WTC11 (cell line): ENCODE results near the gene NAV2.

Experiments
- CREB1 ChIP-seq: sonication (generic); formaldehyde crosslinking; IDR thresholded peaks from 2 replicates; pipeline ENCODE4 v1.8.0; 2023; ENCODE audit warnings: mild to moderate bottlenecking, missing genetic modification reagents
- EMX1 ChIP-seq: fragments of 250-450 bp; sonication (Bioruptor Pico); IDR thresholded peaks from 2 replicates; pipeline ENCODE4 v1.8.0; 2021; ENCODE audit warnings: mild to moderate bottlenecking
- IRF2 ChIP-seq: sonication (generic); formaldehyde crosslinking; IDR thresholded peaks from 2 replicates; pipeline ENCODE4 v1.8.0; 2022; ENCODE audit warnings: low read depth, missing genetic modification reagents, borderline replicate concordance
- KAT7 ChIP-seq: sonication (generic); formaldehyde crosslinking; IDR thresholded peaks from 2 replicates; pipeline ENCODE4 v1.8.1; 2023; ENCODE audit warnings: missing genetic modification reagents, mild to moderate bottlenecking, borderline replicate concordance
- MYBL2 ChIP-seq: sonication (generic); formaldehyde crosslinking; IDR thresholded peaks from 2 replicates; pipeline ENCODE4 v1.8.1; 2023; ENCODE audit warnings: mild to moderate bottlenecking, moderate library complexity, missing genetic modification reagents
- NFE2L1 ChIP-seq: sonication (generic); formaldehyde crosslinking; IDR thresholded peaks from 2 replicates; pipeline ENCODE4 v1.8.1; 2023; ENCODE audit warnings: missing genetic modification reagents
- NR2C2 ChIP-seq: sonication (generic); formaldehyde crosslinking; IDR thresholded peaks from 2 replicates; pipeline ENCODE4 v1.8.0; 2022; ENCODE audit warnings: mild to moderate bottlenecking, missing genetic modification reagents
- RELA ChIP-seq: sonication (generic); formaldehyde crosslinking; IDR thresholded peaks from 2 replicates; pipeline ENCODE4 v1.8.1; 2022; ENCODE audit warnings: missing genetic modification reagents, mild to moderate bottlenecking, borderline replicate concordance
- TCF7 ChIP-seq: sonication (generic); formaldehyde crosslinking; IDR thresholded peaks from 2 replicates; pipeline ENCODE4 v1.8.0; 2022; ENCODE audit warnings: mild to moderate bottlenecking, low read depth, missing genetic modification reagents, moderate library complexity
- ZNF423 ChIP-seq: fragments of 250-450 bp; sonication (Bioruptor Pico); IDR thresholded peaks from 2 replicates; pipeline ENCODE4 v2.1.2; 2022; ENCODE audit warnings: mild to moderate bottlenecking, moderate library complexity
- ZNF671 ChIP-seq: fragments of 250-450 bp; sonication (Bioruptor Pico); IDR thresholded peaks from 2 replicates; pipeline ENCODE4 v1.8.0; 2021; ENCODE audit warnings: mild to moderate bottlenecking
- TF ChIP-seq, protein P1 (sequence below): sonication (generic); formaldehyde crosslinking; IDR thresholded peaks from 2 replicates; pipeline ENCODE4 v1.8.0; 2023; ENCODE audit warnings: missing genetic modification reagents
- TF ChIP-seq, protein P2 (sequence below): fragments of 200-600 bp; IDR thresholded peaks from 2 replicates; pipeline ENCODE4 v1.8.0; 2022; ENCODE audit warnings: antibody characterized with exemption
- TF ChIP-seq, protein P3 (sequence below): sonication (generic); formaldehyde crosslinking; IDR thresholded peaks from 2 replicates; pipeline ENCODE4 v1.8.1; 2023; ENCODE audit warnings: mild to moderate bottlenecking, moderate library complexity, missing genetic modification reagents

DNA sequence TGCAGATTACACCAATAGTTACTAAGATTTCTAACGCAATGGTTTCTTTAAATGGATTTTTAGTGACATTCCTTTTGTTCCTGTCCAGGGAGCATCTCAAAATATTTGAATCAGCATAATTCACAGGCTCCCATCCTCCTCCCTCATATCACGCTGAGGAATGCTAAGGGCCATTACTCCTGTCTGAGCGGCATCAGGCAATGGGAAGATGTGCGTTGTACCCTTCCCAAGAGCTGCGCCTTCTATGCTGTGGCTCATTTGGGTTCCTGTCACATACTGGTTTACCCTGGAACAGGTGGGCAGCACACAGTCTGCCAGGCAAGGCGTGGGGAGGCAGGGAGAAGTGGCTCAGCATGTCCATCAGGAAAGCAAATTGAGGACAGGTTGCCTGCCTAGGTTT, 325.8 kb downstream of the NAV2 start:
- TF ChIP-seq, protein P1, sequence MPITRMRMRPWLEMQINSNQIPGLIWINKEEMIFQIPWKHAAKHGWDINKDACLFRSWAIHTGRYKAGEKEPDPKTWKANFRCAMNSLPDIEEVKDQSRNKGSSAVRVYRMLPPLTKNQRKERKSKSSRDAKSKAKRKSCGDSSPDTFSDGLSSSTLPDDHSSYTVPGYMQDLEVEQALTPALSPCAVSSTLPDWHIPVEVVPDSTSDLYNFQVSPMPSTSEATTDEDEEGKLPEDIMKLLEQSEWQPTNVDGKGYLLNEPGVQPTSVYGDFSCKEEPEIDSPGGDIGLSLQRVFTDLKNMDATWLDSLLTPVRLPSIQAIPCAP (CRISPR knock-in tag) = no peak
- TF ChIP-seq, protein P2, sequence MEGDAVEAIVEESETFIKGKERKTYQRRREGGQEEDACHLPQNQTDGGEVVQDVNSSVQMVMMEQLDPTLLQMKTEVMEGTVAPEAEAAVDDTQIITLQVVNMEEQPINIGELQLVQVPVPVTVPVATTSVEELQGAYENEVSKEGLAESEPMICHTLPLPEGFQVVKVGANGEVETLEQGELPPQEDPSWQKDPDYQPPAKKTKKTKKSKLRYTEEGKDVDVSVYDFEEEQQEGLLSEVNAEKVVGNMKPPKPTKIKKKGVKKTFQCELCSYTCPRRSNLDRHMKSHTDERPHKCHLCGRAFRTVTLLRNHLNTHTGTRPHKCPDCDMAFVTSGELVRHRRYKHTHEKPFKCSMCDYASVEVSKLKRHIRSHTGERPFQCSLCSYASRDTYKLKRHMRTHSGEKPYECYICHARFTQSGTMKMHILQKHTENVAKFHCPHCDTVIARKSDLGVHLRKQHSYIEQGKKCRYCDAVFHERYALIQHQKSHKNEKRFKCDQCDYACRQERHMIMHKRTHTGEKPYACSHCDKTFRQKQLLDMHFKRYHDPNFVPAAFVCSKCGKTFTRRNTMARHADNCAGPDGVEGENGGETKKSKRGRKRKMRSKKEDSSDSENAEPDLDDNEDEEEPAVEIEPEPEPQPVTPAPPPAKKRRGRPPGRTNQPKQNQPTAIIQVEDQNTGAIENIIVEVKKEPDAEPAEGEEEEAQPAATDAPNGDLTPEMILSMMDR = no peak
- TF ChIP-seq NR2C2 (no peak), MYBL2 (no peak), KAT7 (CRISPR knock-in tag) (no peak), ZNF671 (CRISPR knock-in tag) (no peak), TCF7 (CRISPR knock-in tag) (no peak), CREB1 (CRISPR knock-in tag) (no peak), IRF2 (CRISPR knock-in tag) (no peak), NFE2L1 (no peak), EMX1 (CRISPR knock-in tag) (no peak), RELA (CRISPR knock-in tag) (no peak), ZNF423 (CRISPR knock-in tag) (no peak)
- TF ChIP-seq, protein P3, sequence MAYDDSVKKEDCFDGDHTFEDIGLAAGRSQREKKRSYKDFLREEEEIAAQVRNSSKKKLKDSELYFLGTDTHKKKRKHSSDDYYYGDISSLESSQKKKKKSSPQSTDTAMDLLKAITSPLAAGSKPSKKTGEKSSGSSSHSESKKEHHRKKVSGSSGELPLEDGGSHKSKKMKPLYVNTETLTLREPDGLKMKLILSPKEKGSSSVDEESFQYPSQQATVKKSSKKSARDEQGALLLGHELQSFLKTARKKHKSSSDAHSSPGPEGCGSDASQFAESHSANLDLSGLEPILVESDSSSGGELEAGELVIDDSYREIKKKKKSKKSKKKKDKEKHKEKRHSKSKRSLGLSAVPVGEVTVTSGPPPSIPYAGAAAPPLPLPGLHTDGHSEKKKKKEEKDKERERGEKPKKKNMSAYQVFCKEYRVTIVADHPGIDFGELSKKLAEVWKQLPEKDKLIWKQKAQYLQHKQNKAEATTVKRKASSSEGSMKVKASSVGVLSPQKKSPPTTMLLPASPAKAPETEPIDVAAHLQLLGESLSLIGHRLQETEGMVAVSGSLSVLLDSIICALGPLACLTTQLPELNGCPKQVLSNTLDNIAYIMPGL (CRISPR knock-in tag) = no peak
